ENCODE results near the gene PFKM.

The PFKM gene

DNA sequence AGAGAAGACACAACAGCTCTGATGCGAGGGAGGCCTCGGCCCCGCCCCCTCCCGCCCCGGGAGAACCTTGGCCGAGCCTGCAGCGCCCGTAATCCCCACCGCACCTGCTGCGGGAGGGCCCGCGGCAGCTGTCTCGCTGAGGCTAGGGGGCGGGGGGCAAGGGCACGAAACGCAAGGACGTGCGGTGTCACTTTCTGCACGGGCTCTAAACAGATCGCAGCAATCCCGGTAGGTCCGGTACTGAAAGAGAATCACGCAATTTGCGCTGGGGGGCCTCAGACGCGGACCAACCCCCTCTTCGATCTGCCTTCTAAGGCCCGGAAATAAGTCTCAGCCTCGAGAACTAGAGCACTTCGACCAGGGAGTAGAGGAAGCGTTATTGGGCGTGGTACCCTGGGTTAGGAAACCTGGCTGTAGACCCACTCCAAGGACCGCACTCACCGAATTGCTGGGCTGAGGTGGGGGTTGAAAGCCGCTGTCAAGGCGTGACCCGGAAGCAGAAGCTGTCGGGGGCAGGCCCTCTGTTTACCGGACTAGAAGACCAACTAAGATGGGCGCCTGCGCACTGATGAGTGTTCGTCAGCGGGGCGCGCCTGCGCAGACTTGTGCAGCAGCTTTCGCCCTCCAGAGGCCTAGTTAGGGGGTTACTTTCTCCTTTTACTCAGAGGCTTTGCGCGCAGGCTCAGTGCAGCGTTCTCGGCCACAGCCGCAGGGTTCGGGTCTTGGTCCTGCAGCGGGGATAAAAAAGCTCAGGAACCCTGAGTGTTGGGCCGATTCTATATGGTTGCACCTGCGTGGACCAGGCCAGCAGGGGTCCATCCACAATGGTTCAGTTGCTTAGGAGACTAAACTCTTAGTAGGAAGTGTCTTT is 38.1 kb downstream of the PFKM start, which contains the start of gene ASB8:
Gene ASB8, minus strand, starts transcription at position 498 of the 871 bp plus-strand sequence. CDS start 4,019 bp downstream, outside the sequence.
- peak; percentile 99 for DNase-seq (ENCODE audit: low read depth, low spot score)

DNA sequence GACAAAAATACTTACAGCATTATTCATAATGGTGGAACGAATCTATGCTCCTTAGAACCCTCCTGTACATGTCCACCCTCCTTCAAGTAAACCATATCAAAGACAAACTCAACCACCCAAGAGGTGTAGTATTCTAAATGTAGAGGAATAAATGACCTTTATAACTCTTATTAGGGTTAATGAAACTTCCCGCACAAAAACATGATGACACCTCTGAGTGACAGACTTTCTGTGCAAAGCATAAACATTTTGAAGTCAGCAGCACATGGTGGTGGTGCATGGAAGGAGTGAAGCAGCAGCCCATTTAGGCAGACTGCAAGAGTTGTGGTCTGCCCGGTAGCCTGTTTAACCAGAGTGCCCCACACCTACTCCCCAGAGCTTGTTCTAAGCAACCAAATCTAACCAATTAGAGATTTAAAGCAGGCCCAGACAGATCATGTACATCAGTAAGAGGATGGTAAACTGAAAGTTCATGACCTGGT is 38.8 kb downstream of the PFKM start:
- no peak for DNase-seq (ENCODE audit: low read depth, low spot score)

DNA sequence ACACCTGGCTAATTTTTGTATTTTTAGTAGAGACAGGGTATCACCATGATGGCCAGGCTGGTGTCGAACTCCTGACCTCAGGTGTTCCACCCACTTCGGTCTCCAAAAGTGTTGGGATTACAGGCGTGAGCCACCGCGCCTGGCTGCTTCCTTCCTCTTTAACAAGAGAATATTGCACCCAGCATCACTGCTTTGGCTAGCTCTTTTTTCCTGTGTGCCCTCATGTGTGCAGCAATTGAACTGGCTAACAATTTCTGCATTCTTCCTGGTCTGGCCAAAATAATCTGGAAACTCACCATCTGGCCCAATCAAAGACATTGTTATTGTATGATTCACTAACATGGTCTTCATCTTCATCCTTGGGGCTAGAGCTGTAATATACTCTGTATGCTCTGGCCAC is 40.9 kb downstream of the PFKM start:
- DNase-seq (ENCODE audit: low read depth, low spot score), result no peak

DNA sequence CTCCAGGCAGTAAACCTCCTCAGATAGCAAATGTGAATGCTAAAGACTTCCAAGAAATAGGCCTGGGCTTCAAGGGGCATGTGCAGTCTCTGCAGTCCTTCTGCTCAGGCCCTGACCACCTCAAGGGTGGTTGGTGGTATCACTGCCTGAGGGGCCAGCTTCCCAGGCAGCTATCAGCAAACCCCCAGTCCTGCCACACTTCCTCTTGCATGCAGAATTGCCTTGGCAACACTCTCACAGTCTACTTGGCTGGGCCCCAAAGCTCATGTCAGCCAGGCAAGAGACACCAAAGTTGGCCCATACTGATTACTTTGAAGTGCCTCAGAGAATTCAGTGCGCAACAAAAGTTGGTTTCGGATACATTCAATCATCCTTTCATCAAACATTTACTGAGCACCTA is 41.6 kb downstream of the PFKM start:
- no peak for DNase-seq (ENCODE audit: low read depth, low spot score)

DNA sequence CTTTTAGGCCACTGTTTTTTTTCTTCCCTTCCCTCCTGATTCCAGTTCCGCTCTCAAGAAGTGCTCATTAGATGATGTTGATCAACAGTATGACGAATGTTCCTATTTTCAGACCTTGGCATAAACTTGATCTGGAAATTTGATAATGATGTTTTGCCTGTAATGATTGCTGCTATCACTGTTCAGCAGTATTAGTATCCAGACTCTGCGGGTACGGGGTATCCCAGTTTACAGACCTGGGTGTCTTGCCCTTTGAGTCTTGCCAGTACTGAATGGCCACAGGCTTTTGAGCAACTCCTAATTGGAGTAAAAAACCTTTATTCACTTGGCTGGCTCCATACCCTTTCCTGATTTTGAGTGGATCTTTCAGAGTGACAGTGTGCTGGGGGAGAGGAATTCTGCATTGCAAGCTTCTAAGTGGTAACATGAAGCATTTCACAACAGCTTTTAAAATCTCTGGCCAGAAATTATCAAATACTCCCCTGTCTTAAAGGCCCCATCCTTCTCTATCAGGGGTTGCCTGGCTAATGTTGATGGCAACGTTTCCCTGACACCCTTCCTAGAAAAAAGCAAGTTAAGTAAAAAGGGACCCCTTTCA is 44.1 kb downstream of the PFKM start:
- no peak for DNase-seq (ENCODE audit: low read depth, low spot score)

DNA sequence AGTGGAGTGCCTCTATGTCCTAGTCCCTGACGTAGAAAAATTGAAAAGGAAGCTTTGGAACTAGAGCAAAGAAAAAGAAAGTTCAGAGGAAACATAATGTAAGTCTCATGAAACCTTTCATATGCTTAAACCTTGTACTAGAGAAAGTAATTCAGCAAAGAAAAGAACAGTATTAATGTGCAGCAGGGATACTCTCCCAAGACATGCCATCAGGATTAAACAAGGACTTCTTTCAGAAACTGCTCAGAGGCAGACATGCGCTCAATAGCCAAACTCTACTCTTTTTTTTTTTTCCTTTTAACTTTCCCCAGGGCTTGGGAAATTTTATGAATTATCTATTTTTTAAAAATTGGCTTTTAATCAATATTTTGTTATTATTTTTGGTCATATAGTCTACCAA is 45.3 kb downstream of the PFKM start:
- no peak for DNase-seq (ENCODE audit: low read depth, low spot score)

DNA sequence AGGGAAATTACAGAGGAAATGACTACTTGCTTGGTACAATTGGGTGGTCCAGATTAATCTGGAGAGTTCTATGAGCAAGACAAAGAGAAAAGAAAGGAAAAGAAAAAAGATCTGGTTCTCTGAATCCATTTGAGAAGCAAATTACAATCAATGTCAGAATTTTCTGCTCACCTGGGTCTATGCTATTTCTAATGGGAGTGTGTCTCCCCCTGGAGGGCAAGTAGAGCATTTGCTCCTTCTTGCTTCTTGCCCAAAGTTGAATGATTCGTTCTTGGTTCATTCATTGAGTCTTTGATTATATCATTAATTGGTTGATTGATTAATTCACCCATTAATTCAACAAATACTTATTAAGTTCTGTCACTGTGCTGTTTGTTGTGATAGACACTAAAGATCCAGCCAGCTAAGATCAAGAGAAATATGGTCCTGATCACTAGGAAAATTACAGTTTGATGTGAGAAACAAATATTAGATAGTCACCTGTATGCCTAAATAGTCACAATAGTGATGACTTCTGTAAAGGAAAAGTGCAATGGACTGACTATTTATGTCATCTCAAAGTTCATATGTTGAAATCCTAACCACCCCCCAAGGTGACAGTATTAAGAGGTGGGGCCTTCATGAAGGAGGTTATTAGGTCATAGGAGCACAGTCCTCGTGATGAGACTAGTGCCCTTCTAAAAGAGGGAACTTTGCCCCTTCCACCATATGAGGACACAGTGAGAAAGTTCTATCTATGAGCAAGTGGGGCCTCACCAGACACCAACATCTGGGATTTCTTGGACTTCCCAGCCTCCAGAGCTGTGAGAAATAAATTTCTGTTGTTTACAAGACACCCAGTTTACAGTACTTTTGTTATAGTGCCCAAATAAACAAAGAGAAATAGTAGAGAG is 46.2 kb downstream of the PFKM start:
- DNase-seq (ENCODE audit: low read depth, low spot score), result no peak

DNA sequence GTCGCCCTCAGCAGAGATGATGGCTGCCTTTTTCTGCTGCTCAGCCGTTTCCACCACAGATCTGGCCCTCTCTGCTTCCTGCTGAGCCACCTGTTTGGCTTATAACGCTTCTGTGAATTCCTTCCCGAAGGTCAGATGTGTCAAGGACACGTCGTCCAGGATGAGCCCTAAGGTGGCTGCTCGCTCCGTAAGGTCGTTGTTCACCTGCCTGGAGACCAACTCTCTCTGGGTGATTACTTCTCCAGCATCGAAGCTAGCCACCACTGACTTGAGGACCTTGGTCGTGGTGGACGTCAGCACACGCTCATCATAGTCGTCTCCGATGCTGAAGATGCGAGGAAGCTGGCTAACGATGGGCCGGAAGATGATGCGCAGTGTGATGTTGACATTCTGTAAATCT is 49.8 kb downstream of the PFKM start:
- DNase-seq (ENCODE audit: low read depth, low spot score), result no peak

DNA sequence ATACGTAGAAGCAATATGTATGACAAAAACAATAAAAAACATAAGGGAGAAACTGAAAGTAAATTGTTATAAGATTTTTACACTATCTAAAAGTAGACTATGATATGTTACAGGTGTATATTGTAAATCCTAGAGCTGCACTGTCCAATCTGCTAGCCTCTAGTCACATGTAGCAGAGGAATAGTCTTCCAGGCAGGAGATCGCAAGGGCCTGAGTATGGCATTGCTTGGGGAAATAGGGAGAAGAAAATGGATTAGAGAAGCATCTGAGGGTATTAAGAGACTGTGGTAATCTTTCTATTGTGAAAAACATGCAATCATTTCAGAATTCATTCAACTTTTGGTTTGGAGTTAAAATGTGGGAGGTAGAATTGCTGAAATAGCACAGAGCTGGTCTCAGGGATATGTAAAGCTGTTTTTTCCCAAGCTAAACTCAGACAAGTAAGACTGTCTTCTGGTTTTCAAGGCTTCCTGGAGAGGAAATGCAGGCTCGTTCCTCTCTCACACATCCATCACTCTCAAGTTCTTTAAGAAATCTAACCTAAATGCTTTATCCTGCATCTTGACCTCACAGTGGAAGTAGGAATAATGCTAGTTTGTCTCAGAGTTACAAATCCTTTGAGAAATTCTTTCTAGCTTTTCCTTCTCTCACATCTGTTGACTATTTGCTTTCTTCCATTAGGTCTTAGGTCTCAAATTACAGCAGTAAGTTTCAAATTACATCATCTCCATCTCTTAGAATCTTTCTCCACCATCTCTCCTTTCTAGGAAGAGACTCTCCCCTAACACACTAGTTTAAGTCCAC is 56.7 kb downstream of the PFKM start:
- DNase-seq (ENCODE audit: low read depth, low spot score), result no peak

DNA sequence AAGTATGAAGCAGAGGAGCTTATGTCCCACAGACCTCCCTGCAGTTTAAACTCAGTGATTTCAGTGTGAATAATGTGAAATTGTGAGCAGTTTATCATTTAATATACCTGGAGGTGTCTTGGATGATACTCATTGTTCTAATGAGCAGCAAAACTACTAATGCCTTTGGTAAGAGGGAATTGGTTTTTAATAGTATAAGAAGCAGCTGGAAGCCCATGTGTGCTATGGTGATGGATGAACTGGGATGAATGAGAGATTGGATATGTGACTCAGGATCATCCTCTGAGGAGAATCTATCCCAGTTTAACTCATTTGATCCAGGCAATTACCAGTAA is 57.2 kb downstream of the PFKM start:
- DNase-seq (ENCODE audit: low read depth, low spot score), result no peak

DNA sequence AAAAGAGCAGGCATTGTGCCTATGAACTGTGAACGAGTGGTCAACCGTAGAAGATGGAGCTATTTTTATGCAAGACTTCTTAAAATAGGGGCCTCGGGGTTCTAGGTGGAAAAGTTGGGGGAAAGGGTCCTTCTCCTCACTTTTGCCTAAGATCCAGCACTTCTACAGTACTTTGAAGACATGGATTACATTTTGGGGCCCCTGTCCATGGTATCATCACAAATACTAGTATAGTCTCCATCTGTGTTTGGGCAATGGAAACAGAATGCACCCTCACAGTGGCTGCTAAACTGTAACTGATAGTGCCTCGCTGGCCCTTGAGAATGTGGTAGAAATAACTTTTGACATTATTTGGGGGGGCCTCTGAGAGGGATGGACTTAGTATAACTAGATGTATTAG is 58.8 kb downstream of the PFKM start:
- DNase-seq (ENCODE audit: low read depth, low spot score), result no peak

DNA sequence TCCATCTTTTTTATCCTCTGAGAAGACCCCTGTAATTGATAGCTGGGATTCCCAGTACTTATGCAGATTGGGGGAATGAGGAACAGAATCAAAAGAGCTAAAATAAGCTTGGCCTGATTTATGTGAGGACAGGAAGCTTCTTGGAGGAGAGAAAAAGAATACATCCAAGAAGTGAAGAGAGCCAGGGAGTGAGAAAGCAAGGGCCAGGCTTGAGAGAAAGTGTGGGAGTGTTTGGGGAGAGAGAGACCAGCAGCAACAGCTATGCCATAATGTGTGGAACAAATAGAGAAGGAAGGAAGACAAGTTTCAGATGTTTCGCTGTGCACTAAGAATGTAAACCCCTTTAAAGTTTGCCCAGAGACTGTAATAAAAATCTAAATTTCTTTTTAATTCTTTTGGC is 60.3 kb downstream of the PFKM start:
- no peak for DNase-seq (ENCODE audit: low read depth, low spot score)

DNA sequence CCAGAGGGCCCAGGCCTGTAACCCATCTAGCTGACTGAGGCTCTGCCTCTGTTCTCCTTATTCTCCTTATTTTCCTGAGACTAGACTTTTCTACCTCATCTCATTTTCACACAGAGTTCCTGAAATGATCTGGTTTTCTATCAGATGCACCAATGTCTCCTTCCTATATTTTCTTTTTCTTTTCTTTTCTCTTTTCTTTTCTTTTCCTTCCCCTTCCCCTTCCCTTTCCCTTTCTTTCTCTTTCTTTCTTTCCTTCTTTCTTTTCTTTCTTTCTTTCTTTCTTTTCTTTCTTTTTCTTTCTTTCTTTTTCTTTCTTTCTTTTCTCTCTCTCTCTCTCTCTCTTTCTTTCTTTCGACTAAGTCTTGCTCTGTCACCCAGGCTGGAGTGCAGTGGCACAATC is 61.3 kb downstream of the PFKM start:
- DNase-seq (ENCODE audit: low read depth, low spot score), result no peak

DNA sequence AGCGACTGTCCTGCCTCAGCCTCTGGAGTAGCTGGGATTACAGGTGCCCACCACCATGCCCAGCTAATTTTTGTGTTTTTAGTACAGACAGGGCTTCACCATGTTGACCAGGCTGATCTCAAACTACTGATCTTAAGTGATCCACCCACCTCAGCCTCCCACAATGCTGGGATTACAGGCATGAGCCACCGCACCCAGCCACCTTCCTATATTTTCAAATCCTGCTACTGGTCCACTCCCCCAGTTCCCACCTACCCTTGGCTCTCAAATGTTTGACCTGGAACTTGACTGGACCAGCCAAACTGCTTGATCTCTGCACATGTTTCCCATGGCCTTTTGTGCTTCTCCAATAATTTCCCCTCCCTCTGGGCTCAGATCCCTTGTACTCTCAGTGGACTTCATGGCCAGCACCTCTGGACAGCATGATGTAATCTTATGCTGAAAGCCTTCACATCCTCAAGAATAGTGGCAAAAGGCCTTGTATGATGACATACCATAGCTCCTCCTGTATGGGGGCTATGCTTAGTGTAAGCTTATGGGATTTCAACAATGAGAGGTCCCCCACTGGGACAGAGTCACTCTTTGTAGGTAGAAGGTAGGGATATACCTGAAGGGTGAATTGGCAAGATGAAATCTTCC is 61.8 kb downstream of the PFKM start:
- no peak for DNase-seq (ENCODE audit: low read depth, low spot score)

DNA sequence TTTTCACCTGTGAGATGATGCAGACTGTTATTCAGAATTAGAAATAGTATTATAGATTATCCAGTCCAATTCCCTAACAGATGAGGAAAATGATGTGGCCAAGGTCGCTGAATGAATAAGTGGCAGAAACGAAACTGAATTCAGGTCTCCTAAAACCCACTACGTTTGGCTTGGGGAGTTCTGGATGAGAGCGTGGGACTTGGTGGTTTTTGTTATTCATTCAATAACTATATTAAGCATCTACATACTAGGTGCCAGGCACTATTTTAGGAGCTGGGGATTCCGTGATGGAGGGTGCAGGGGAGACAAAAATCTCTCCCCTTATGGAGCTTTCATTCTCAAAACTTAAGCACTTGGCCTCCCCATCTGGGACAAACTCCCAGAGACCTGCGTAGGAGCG is 63.5 kb downstream of the PFKM start:
- DNase-seq (ENCODE audit: low read depth, low spot score), result no peak

DNA sequence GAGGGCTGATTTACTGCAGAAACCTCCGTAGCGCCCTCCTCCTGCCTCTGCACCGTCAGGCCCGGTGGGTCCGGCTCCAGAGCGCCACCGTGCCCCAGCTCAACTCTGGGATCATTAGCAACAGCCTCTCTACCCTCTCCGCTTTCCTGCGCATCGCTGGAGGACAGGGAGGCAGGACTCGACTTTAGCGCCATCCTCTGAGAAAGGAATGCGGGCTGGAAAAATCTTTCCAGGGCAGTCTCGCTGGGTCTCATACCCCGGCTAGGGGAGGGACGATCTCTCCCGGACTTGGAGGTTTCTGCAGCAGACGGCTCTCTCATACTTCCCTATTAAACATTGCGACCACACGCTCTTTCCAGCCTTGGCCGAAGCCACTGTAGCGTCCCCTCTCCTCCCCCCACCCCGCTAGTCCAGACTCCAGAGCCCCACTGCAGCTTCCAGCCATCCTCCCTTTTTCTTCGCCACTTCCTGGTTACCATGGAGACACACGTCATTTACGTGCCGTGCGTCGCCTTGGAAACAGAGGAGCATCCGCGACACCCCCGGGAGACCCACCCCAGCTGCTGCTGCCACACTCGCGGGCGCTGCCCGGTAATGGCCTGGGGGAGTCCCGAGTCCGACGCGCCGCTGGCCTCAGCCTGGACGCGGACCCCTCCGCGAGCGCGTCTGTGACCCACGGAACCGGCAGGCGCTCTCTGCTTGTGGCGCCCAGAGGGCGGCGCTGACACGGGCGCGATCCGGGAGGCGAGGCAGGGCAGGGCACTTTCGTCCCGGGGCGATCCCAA is 64.1 kb downstream of the PFKM start, which contains the start of gene CCDC184:
Gene CCDC184, plus strand, starts transcription at position 554 of the 785 bp plus-strand sequence. CDS start 479 bp downstream, outside the sequence.
- peak; percentile 86 for DNase-seq (ENCODE audit: low read depth, low spot score)

DNA sequence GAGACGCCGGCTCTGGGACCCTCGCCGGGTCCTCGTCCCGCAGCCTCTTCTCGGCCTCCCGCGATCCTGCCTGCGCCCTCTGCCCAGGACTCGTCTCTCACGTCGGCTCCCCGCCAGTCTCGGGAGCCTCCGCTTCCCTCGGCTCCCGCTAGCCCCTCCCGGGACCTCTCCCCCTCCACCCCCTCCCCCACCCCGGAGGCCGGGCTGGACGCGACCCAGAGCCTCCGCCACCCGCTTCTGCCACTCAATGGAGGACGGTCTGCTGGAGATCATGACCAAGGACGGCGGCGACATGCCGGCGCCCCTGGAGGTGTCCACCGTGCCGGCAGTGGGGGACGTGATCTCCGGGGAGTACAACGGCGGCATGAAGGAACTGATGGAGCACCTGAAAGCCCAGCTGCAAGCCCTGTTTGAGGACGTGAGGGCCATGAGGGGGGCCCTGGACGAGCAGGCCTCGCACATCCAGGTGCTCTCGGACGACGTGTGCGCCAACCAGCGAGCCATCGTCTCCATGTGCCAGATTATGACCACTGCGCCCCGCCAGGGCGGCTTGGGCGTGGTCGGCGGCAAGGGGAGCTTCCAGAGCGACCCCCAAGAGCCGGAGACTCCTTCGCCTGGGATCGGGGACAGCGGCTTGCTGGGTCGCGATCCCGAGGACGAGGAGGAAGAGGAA is 64.8 kb downstream of the PFKM start:
- DNase-seq (ENCODE audit: low read depth, low spot score), result no peak

DNA sequence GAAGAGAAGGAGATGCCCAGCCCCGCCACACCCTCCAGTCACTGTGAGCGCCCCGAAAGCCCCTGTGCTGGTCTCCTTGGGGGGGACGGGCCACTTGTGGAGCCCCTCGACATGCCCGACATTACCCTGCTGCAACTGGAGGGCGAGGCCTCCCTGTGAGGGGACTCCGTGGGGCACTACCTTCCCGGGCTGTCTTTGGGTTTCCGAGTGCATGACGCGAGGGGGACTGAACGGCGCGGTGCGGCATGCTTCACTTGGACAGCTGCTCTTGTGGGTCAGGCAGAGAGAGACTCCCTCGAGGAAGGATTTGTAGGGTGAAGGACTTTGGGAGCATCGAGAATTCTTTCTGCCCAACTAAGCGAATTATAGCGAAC is 65.4 kb downstream of the PFKM start:
- no peak for DNase-seq (ENCODE audit: low read depth, low spot score)

DNA sequence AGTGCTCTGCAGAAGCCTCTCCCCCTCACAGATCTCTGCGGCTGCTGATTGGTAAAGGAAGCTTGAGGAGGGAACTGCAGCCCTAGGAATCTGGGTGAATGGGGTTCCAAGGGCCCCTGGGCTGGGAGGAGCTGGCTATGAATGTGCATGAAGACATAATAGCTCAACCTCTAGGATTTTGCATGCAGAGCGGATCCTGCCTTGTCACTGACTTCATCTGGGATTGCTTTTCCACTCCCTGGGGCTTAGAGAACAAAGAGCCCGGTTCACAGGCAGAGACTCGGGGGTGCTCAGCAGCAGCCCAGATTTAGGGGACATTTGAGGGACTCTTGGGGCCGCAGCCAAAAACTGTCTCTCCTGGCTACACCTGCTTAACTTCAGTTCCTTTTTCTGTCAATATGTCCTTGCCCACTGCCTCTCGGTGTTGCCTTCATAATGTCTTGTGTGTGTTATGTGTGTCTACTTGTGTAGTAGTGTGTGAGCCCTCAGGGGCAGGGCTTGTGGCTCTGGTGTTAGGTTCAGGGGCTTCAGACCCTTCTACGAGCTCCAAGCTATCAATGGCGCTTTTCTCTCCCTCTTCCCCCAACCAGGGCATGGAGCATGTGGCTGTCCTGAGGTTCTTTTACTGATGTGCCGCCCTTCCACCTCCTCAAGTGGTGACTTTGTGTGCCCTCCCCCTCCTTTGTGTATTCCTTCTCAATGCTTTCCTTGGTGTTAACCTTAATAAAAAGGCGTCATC is 66.2 kb downstream of the PFKM start:
- no peak for DNase-seq (ENCODE audit: low read depth, low spot score)
